ENCODE measurements around the gene NSMCE1. TPM values are rescaled to one million over a fixed set of nuclear protein-coding genes. Genes with fewer than 3 reads are reported as not detected.
"Not testable (repeated sequence)": the region's sequence is repeated elsewhere in the genome, so short reads cannot be mapped to it uniquely, and the experiment has no call there.

NSMCE1 gene
- total RNA-seq, 8 experiments from 2014 or later = 52.1 to 81.8 (median 59.5) TPM

DNA sequence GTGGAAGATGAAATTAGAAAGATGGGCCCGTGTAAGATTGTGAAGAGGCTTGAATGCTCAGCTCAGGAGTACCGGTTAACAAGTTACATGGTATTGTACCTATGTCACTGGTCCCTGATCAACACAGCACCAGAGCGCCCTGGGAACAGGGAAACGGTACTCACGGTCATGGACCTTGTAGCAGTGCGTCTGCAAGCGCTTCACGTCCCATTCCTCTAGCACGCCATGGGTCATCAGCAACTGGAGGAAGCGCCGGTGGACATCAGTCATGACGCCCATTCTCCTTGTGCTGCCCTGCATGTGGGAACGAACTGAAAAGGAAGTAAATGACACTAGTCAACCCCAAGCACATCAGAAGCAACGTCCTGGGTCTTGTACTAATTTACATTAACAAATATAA is 11.3 kb downstream of the NSMCE1 start:
- no peaks in the 10 kb centered on the region for H3K4me1 ChIP-seq (replicated peaks in 1 of 2)
- in situ Hi-C loops (cut with MboI; ENCODE audit: low pct_unique_long_range_greater_than_20kb in 2 of 9, low sequenced_read_pairs in 9 of 9, unreplicated experiment in 9 of 9) = no loop called here
- ATAC-seq (replicated peaks in 6 of 8) = no peak
- no peak overlapping the region for H3K27ac ChIP-seq
- 70 to 100% (median 91%) methylated on average over 1 to 12 of the region's 14 CpGs; no CpG with 5 or more reads in 1 of the 10 experiments for WGBS, 10 experiments
- H3K4me3 ChIP-seq = no peak overlapping the region

GRCh38 chr16:27256861-27257260 is 11.7 kb downstream of the NSMCE1 start:
- Histone ChIP-seq H3K4me1 (replicated peaks in 1 of 2) (no peaks in the 10 kb centered on the region), H3K4me3 (no peak overlapping the region), H3K27ac (no peak overlapping the region)
- WGBS, 10 experiments = 95 to 100% (median 100%) methylated on average over 1 to 3 of the region's 3 CpGs; no CpG with 5 or more reads in 6 of the 10 experiments
- in situ Hi-C loops (cut with MboI; ENCODE audit: low pct_unique_long_range_greater_than_20kb in 2 of 9, low sequenced_read_pairs in 9 of 9, unreplicated experiment in 9 of 9) = no loop called here
- no peak for ATAC-seq (replicated peaks in 6 of 8)

DNA sequence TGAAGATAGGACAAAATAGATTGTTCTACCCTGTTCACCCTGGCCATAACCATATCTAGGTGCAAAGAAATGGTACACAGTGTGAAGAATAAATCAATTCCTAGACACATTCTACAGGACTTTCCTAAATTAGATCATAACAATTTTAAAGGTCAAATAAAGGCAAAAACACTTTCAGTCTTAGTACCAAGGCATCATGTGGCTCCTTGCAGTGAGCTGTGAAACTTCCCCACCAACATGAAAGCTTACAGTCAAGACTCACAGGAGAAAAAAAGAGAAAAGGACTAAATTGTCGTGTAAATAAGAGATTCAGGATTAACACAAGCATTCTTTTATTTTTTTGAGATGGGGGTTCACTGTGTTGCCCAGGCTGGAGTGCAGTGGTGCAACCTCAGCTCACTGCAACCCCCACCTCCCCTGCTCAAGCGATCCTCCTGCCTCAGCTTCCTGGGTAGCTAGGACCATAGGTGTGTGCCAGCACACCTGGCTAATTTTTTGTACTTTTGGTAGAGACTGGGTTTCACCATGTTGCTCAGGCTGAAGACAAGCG is 14.2 kb downstream of the NSMCE1 start:
- 50 to 100% (median 88%) methylated on average over 1 to 2 of the region's 3 CpGs; no CpG with 5 or more reads in 3 of the 10 experiments for WGBS, 10 experiments
- H3K4me3 ChIP-seq = no peak overlapping the region
- ATAC-seq (replicated peaks in 6 of 8) = no peak
- no peaks in the 10 kb centered on the region for H3K4me1 ChIP-seq (replicated peaks in 1 of 2)
- no peak overlapping the region for H3K27ac ChIP-seq
- in situ Hi-C loops (cut with MboI; ENCODE audit: low pct_unique_long_range_greater_than_20kb in 2 of 9, low sequenced_read_pairs in 9 of 9, unreplicated experiment in 9 of 9) = no loop called here

DNA sequence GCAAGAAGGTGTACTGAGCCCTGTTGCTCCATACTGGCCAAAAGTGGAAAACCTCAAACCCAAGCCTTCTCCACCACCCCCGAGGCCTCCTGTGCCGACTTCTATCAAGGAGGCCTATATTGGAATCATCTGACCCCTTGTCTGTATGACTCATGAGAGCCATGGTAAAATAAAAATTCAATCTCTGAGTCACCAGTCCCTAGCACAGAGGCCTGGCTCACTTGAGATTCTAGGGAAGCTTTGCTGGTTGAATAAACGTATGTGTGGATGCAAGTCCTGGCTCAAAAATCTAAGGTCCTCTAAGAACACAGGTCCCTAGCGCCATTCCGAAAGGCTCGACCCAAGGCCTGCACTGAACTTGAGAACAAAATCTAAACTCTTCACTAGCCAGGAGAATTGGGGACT is 15.0 kb downstream of the NSMCE1 start:
- Histone ChIP-seq H3K27ac (no peak overlapping the region), H3K4me1 (replicated peaks in 1 of 2) (no peaks in the 10 kb centered on the region), H3K4me3 (no peak overlapping the region)
- in situ Hi-C loops (cut with MboI; ENCODE audit: low pct_unique_long_range_greater_than_20kb in 2 of 9, low sequenced_read_pairs in 9 of 9, unreplicated experiment in 9 of 9) = no loop called here
- peak; percentile 24 to 100 (median 93) for ATAC-seq (replicated peaks in 6 of 8)
- 3 to 96% (median 87%) methylated on average over 2 to 5 of the region's 6 CpGs; no CpG with 5 or more reads in 3 of the 10 experiments for WGBS, 10 experiments

DNA sequence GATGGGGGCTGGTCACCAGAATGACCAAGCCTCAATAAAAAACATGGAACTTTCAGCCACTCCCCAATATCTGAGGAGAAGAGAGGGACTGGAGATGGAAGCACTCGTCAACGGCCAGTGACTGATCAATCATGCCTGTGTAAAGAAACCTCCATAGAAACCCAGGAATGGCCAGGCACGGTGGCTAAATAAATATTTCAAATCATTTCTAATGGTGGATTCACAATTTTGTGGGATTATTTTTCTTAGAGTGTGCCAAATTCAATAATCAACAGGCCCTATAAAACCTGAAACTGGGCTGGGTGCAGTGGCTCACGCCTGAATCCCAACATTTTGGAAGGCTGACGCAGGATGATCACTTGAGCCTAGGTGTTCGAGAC is 16.4 kb downstream of the NSMCE1 start:
- Histone ChIP-seq H3K4me3 (no peak overlapping the region), H3K4me1 (replicated peaks in 1 of 2) (no peaks in the 10 kb centered on the region), H3K27ac (no peak overlapping the region)
- 57 to 100% (median 94%) methylated on average over 1 to 6 of the region's 6 CpGs; no CpG with 5 or more reads in 4 of the 10 experiments for WGBS, 10 experiments
- ATAC-seq (replicated peaks in 6 of 8) = no peak
- in situ Hi-C loops (cut with MboI; ENCODE audit: low pct_unique_long_range_greater_than_20kb in 2 of 9, low sequenced_read_pairs in 9 of 9, unreplicated experiment in 9 of 9) = no loop called here

- Histone ChIP-seq H3K4me1 (replicated peaks in 1 of 2) (no peaks in the 10 kb centered on the region), H3K4me3 (no peak overlapping the region), H3K27ac (no peak overlapping the region)
- no peak for ATAC-seq (replicated peaks in 6 of 8)
- in situ Hi-C loops (cut with MboI; ENCODE audit: low pct_unique_long_range_greater_than_20kb in 2 of 9, low sequenced_read_pairs in 9 of 9, unreplicated experiment in 9 of 9) = no loop called here
- WGBS, 10 experiments = 20 to 100% (median 98%) methylated on average over 1 to 7 of the region's 8 CpGs; no CpG with 5 or more reads in 1 of the 10 experiments
Measured at GRCh38 chr16:27251541-27252205, 16.9 kb downstream of the NSMCE1 start.

DNA sequence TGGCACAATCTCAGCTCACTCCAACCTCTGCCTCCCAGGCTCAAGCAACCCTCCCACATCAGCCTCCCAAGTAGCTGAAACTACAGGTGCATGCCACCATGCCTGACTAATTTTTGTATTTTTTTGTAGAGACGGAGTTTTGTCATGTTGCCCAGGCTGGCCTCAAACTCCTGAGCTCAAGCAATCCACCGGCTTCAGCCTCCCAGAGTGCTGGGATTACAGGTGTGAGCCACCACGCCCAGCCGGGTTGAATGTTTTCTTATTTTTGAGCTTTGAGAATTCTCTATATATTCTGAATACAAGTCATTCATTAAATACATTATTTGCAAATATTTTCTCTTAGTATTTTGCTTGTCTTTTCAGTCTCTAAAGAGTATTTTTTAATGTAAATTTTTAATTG is 19.7 kb downstream of the NSMCE1 start:
- not testable (repeated sequence) for ATAC-seq (replicated peaks in 6 of 8); H3K4me1 ChIP-seq (replicated peaks in 1 of 2); H3K27ac ChIP-seq; H3K4me3 ChIP-seq
- WGBS, 10 experiments = 85 to 100% (median 96%) methylated on average over 1 to 4 of the region's 4 CpGs; no CpG with 5 or more reads in 2 of the 10 experiments
- in situ Hi-C loops (cut with MboI; ENCODE audit: low pct_unique_long_range_greater_than_20kb in 2 of 9, low sequenced_read_pairs in 9 of 9, unreplicated experiment in 9 of 9) = loop anchor here in 1 of 9 experiments (25.0 kb wide), 1 partner anchor 213 kb away; no protein-coding TSS in a partner anchor

DNA sequence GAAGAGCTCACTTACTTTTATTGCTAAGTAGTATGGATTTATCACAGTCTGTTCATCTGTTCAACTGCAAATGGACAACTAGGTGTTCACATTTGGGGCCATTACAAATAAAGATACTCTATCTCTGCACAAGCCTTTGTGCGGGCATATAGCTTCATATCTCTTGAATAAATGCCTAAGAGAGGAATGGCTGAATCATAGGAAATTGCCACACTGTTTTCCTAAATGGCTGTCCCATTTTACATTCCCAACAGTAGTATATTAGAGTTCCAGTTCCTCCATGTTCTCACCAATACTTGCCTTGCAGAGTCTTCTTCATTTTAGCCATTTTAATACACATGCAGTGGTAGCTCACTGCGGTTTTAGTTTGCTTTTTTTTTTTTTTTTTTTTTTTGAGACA is 20.5 kb downstream of the NSMCE1 start:
- peaks cover 5 to 6% of the 10 kb centered on the region in 2 donors for H3K4me1 ChIP-seq (replicated peaks in 1 of 2)
- ATAC-seq (replicated peaks in 6 of 8) = no peak
- H3K4me3 ChIP-seq = no peak overlapping the region
- in situ Hi-C loops (cut with MboI; ENCODE audit: low pct_unique_long_range_greater_than_20kb in 2 of 9, low sequenced_read_pairs in 9 of 9, unreplicated experiment in 9 of 9) = loop anchor here in 1 of 9 experiments (25.0 kb wide), 1 partner anchor 214 kb away; no protein-coding TSS in a partner anchor
- WGBS, 10 experiments = 94 to 100% (median 100%) methylated on average over 1 to 2 of the region's 2 CpGs; no CpG with 5 or more reads in 2 of the 10 experiments
- H3K27ac ChIP-seq = no peak overlapping the region

DNA sequence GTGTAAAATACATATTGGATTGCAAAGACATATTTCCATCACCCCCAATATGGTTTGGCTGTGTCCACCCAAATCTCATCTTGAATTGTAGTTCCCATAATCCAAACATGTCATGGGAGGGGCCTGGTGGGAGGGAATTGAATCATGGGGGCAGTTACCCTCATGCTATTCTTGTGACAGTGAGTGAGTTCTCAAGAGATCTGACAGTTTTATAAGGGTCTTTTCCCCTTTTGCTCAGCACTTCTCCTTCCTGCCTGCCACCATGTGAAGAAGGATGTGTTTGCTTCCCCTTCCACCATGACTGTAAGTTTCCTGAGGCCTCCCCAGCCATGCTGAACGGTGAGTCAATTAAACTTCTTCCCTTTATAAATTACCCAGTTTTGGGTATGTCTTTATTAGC is 21.5 kb downstream of the NSMCE1 start:
- in situ Hi-C loops (cut with MboI; ENCODE audit: low pct_unique_long_range_greater_than_20kb in 2 of 9, low sequenced_read_pairs in 9 of 9, unreplicated experiment in 9 of 9) = loop anchor here in 1 of 9 experiments (25.0 kb wide), 1 partner anchor 215 kb away; no protein-coding TSS in a partner anchor
- peaks cover 10 to 11% of the 10 kb centered on the region in 2 donors for H3K4me1 ChIP-seq (replicated peaks in 1 of 2)
- H3K4me3 ChIP-seq; H3K27ac ChIP-seq; ATAC-seq (replicated peaks in 6 of 8): not testable (repeated sequence)
- 86 to 100% (median 100%) methylated on average over 1 of the region's 1 CpG; no CpG with 5 or more reads in 6 of the 10 experiments for WGBS, 10 experiments

GRCh38 chr16:27246439-27246838 is 22.1 kb downstream of the NSMCE1 start:
- no peak overlapping the region for H3K4me3 ChIP-seq
- no peak for ATAC-seq (replicated peaks in 6 of 8)
- peaks cover 10 to 11% of the 10 kb centered on the region in 2 donors for H3K4me1 ChIP-seq (replicated peaks in 1 of 2)
- 40 to 100% (median 92%) methylated on average over 1 to 4 of the region's 4 CpGs; no CpG with 5 or more reads in 3 of the 10 experiments for WGBS, 10 experiments
- no peak overlapping the region for H3K27ac ChIP-seq
- in situ Hi-C loops (cut with MboI; ENCODE audit: low pct_unique_long_range_greater_than_20kb in 2 of 9, low sequenced_read_pairs in 9 of 9, unreplicated experiment in 9 of 9) = loop anchor here in 1 of 9 experiments (25.0 kb wide), 1 partner anchor 216 kb away; no protein-coding TSS in a partner anchor

- Histone ChIP-seq H3K27ac (no peak overlapping the region), H3K4me1 (replicated peaks in 1 of 2) (peaks cover 10 to 11% of the 10 kb centered on the region in 2 donors), H3K4me3 (no peak overlapping the region)
- in situ Hi-C loops (cut with MboI; ENCODE audit: low pct_unique_long_range_greater_than_20kb in 2 of 9, low sequenced_read_pairs in 9 of 9, unreplicated experiment in 9 of 9) = loop anchor here in 1 of 9 experiments (25.0 kb wide), 1 partner anchor 217 kb away; no protein-coding TSS in a partner anchor
- 0 to 92% (median 88%) methylated on average over 1 to 15 of the region's 19 CpGs for WGBS, 10 experiments
- ATAC-seq (replicated peaks in 6 of 8) = peak in 2 of 8 experiments; percentile 52 to 57
Measured at GRCh38 chr16:27245276-27246172, 23.0 kb downstream of the NSMCE1 start.

DNA sequence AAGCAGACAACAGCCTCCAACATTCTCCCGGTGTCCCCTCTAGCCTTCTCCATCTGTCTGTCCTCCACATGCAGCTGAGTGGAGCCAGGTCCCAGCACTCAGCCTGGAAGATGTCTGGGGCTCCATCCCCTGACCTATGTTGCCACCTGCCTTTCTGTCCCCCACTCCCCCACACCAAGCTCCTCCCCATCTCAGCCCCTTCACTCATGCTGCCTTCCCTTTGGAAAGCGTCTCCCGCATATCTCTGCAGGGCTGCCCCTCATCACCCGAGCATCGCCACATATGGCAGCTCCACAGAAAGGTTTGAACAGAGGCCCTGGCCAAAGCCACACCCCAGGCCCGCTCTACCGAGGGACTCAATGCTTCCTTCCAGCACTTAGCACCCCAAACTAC is 24.2 kb downstream of the NSMCE1 start:
- no peak overlapping the region for H3K27ac ChIP-seq
- peaks cover 10 to 11% of the 10 kb centered on the region in 2 donors for H3K4me1 ChIP-seq (replicated peaks in 1 of 2)
- 60 to 100% (median 80%) methylated on average over 1 to 4 of the region's 7 CpGs; no CpG with 5 or more reads in 5 of the 10 experiments for WGBS, 10 experiments
- in situ Hi-C loops (cut with MboI; ENCODE audit: low pct_unique_long_range_greater_than_20kb in 2 of 9, low sequenced_read_pairs in 9 of 9, unreplicated experiment in 9 of 9) = loop anchor here in 1 of 9 experiments (25.0 kb wide), 1 partner anchor 218 kb away; no protein-coding TSS in a partner anchor
- ATAC-seq (replicated peaks in 6 of 8) = no peak
- no peak overlapping the region for H3K4me3 ChIP-seq

Measured in motor neuron (in vitro differentiated cells).